Endothelial cell (in vitro differentiated cells): ENCODE data around the gene GLI3. TPM values are rescaled to one million over a fixed set of nuclear protein-coding genes. Genes with fewer than 3 reads are reported as not detected.

Source experiments
- DNase-seq: peaks from one replicate; pipeline ENCODE4 v3.0.0; 2021; ENCODE audit warnings: low spot score
- H3K27ac Mint-ChIP-seq: one replicate; pipeline ENCODE4 v1.8.0; 2021; ENCODE audit warnings: mixed read lengths, inconsistent platforms; ENCODE audit not compliant: unreplicated experiment
- H3K27me3 Mint-ChIP-seq: one replicate; pipeline ENCODE4 v1.8.0; 2021; ENCODE audit warnings: mild to moderate bottlenecking, moderate library complexity, mixed read lengths, inconsistent platforms; ENCODE audit not compliant: unreplicated experiment
- H3K36me3 Mint-ChIP-seq: one replicate; pipeline ENCODE4 v1.8.0; 2021; ENCODE audit warnings: mild to moderate bottlenecking, low read depth, mixed read lengths, inconsistent platforms; ENCODE audit not compliant: unreplicated experiment
- H3K4me1 Mint-ChIP-seq: one replicate; pipeline ENCODE4 v1.8.0; 2021; ENCODE audit warnings: mild to moderate bottlenecking, mixed read lengths, inconsistent platforms; ENCODE audit not compliant: unreplicated experiment
- H3K4me3 Mint-ChIP-seq: one replicate; pipeline ENCODE4 v1.8.0; 2021; ENCODE audit warnings: mild to moderate bottlenecking, mixed read lengths, inconsistent platforms; ENCODE audit not compliant: unreplicated experiment
- H3K9me3 Mint-ChIP-seq: one replicate; pipeline ENCODE4 v1.8.0; 2021; ENCODE audit warnings: mixed read lengths, inconsistent platforms; ENCODE audit not compliant: unreplicated experiment
- CTCF ChIP-seq: fragments of 200-600 bp; sonication (generic); IDR thresholded peaks from one replicate; pipeline ENCODE4 v1.5.0; 2021; ENCODE audit warnings: antibody characterized with exemption; ENCODE audit not compliant: unreplicated experiment
- total RNA-seq: library from RNA; stranded (reverse); fragmentation: NEBNext Ultra II Directional; extraction: Animal tissue kit (Norgen Biotek cat#: 25700); gene quantifications from one replicate; pipeline ENCODE4 v1.2.1, GENCODE V29; 2021; ENCODE audit not compliant: unreplicated experiment

Gene GLI3
- total RNA-seq, 1 donor from 2014 or later = 24.9 TPM

GRCh38 chr7:42097752-42098151, 139.3 kb downstream of the GLI3 start:
- Mint-ChIP-seq H3K4me1 (peaks cover 34% of the 10 kb centered on the region), H3K4me3 (no peak overlapping the region), H3K36me3 (peaks cover 4% of the 10 kb centered on the region), H3K27ac (no peak overlapping the region), H3K27me3 (peaks cover 10% of the 10 kb centered on the region), H3K9me3 (no peaks in the 10 kb centered on the region)
- no peak for TF ChIP-seq CTCF
- no peak for DNase-seq

GRCh38 chr7:42096681-42097561, 140.1 kb downstream of the GLI3 start:
- H3K4me3 Mint-ChIP-seq = no peak overlapping the region
- DNase-seq = no peak
- no peak overlapping the region for H3K27ac Mint-ChIP-seq
- H3K9me3 Mint-ChIP-seq = no peaks in the 10 kb centered on the region
- TF ChIP-seq CTCF = no peak
- peaks cover 39% of the 10 kb centered on the region for H3K4me1 Mint-ChIP-seq
- H3K27me3 Mint-ChIP-seq = peaks cover 10% of the 10 kb centered on the region
- H3K36me3 Mint-ChIP-seq = peaks cover 4% of the 10 kb centered on the region

GRCh38 chr7:42096268-42096667, 140.7 kb downstream of the GLI3 start:
- DNase-seq = no peak
- H3K27ac Mint-ChIP-seq = peak overlapping the region; percentile 33
- no peak for TF ChIP-seq CTCF
- peaks cover 12% of the 10 kb centered on the region for H3K27me3 Mint-ChIP-seq
- H3K4me1 Mint-ChIP-seq = peaks cover 46% of the 10 kb centered on the region
- H3K36me3 Mint-ChIP-seq = peaks cover 4% of the 10 kb centered on the region
- no peaks in the 10 kb centered on the region for H3K9me3 Mint-ChIP-seq
- peak overlapping the region; percentile 19 for H3K4me3 Mint-ChIP-seq

- Mint-ChIP-seq H3K27me3 (peaks cover 13% of the 10 kb centered on the region), H3K4me3 (peak overlapping the region; percentile 19), H3K27ac (peak overlapping the region; percentile 33), H3K4me1 (peaks cover 51% of the 10 kb centered on the region), H3K36me3 (peaks cover 4% of the 10 kb centered on the region), H3K9me3 (no peaks in the 10 kb centered on the region)
- DNase-seq = no peak
- no peak for TF ChIP-seq CTCF
Measured at GRCh38 chr7:42095791-42096190, 141.2 kb downstream of the GLI3 start.

GRCh38 chr7:42093349-42093905, 143.6 kb downstream of the GLI3 start:
- Mint-ChIP-seq H3K27me3 (peaks cover 11% of the 10 kb centered on the region), H3K4me3 (no peak overlapping the region), H3K27ac (no peak overlapping the region), H3K4me1 (peaks cover 51% of the 10 kb centered on the region), H3K36me3 (peaks cover 4% of the 10 kb centered on the region), H3K9me3 (no peaks in the 10 kb centered on the region)
- no peak for DNase-seq
- TF ChIP-seq CTCF = no peak
